ENCODE data around the gene PTPRN2. TPM values are rescaled to one million over a fixed set of nuclear protein-coding genes. Genes with fewer than 3 reads are reported as not detected.

Gene PTPRN2
- total and polyA plus RNA-seq, 9 of the 15 experiments (the other 6 are each of a cell fraction or from before 2014, with no cell fraction given), result not detected

DNA sequence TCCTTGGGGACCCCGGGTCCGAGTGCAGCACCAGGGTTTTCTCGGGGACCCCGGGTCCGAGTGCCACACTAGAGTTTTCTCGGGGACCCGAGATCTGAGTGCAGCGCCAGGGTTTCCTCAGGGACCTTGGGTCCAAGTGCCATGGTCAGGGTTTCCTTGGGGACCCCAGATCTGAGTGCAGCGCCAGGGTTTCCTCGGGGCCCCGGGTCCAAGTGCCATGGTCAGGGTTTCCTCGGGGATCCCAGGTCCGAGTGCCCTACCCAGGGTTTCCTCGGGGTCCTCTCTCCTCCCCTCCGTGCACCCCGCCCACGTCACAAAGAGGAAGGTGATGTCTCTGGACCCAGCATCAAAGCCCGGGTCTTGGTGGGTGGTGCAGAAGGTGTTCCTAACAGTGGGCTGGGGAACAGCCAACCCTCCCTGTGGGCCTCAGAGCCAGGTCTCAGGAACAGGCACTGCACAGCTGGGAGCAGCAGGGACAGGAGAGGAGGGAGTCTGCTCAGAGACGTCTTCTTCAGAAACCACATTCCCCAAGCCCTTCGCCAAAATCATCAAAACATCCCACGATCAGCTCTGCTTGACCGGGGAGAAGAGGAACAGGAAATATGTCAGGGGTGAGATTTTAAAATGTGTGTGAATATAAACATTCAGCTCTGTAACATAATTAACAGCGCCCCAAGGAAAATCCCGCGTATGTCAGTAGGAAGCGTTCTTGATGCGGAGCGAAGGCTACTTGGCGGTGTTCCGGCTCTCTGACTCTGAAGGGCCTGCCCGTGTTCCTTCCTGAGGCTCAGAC is 710.1 kb downstream of the PTPRN2 start:
- in situ Hi-C loops (cut with MboI) (no loop called here), intact Hi-C loops (cut with micrococcal nuclease) (no loop called here)
- CTCF ChIA-PET (ENCODE audit: low intra/inter-chr PET ratio), result no interaction called here

More for the DNA sequence above, 710.1 kb downstream of the PTPRN2 start:
- TF ChIP-seq POLR2AphosphoS2 (IDR thresholded peaks at IDR 0.05; ENCODE audit: low read length) (no peak), RBM22 (IDR thresholded peaks at IDR 0.05; ENCODE audit: low read depth, low read length, poor library complexity, severe bottlenecking) (no peak), MNT (conservative IDR thresholded peaks at IDR 0.05) (no peak)
- FAIRE-seq, result no peak
- H3K27me3 ChIP-seq (ENCODE audit: control insufficient read depth in 2 of 2, insufficient read depth in 2 of 2, low read length in 2 of 2), result peaks cover 3 to 48% of the 10 kb centered on the region in 2 experiments; a peak in 3 of 5 replicates
- H3K4me1 ChIP-seq (replicated peaks in 1 of 2; ENCODE audit: control insufficient read depth in 2 of 2, insufficient read depth in 2 of 2, low read length in 2 of 2), result peaks cover 0 to 8% of the 10 kb centered on the region in 2 experiments; a peak in 2 of 5 replicates
- peaks cover 11% of the 10 kb centered on the region for H4K20me1 ChIP-seq (replicated peaks; ENCODE audit: control insufficient read depth, insufficient read depth, low read length)
- no peak overlapping the region for H3K9ac ChIP-seq (ENCODE audit: insufficient read depth in 1 of 2, low read depth in 2 of 2, low read length in 2 of 2)
- H3K36me3 ChIP-seq (ENCODE audit: control insufficient read depth, insufficient read depth, low read length), result no peaks in the 10 kb centered on the region
- ATAC-seq, result no peak
- no peak for DNase-seq (ENCODE audit: extremely low read depth in 1 of 4, low spot score in 3 of 4)
- WGBS (ENCODE audit: insufficient coverage, low coverage, missing lambda C conversion rate), result 1% methylated on average over 31 of the region's 31 CpGs
- H3K9me1 ChIP-seq (ENCODE audit: control insufficient read depth, insufficient read depth, low read length), result no peaks in the 10 kb centered on the region
- H2AFZ ChIP-seq (ENCODE audit: low read depth, low read length), result no peak overlapping the region
- no peak overlapping the region for H3K4me3 ChIP-seq
- H3K79me2 ChIP-seq (ENCODE audit: control insufficient read depth, insufficient read depth, low read length), result no peaks in the 10 kb centered on the region
- no TSS peak for BruUV-seq (replicated peaks)
- H3K27ac ChIP-seq (ENCODE audit: extremely low read depth, low read depth, low read length), result no peak overlapping the region
- H3K9me3 ChIP-seq (replicated peaks; ENCODE audit: control insufficient read depth, insufficient read depth, low read depth, low read length), result no peaks in the 10 kb centered on the region
- H3K4me2 ChIP-seq (ENCODE audit: insufficient read depth, low read length), result no peak overlapping the region
- POLR2A ChIA-PET, result interaction anchor here (0.7 kb wide), 1 partner anchor 219 kb away, joined by 3 read pairs; no protein-coding TSS in a partner anchor
